Jurkat, Clone E6-1 (cell line): ENCODE measurements around the gene TSPEAR.

Source experiments
- DNase-seq: peaks from one replicate; pipeline ENCODE4 v3.0.0-alpha.2; 2011; ENCODE audit warnings: low read depth, low spot score
- H3K4me3 ChIP-seq: 2 replicates; pipeline ENCODE4 v1.5.1; 2011; ENCODE audit warnings: mild to moderate bottlenecking, low read length, control low read depth, moderate library complexity

Gene TSPEAR

GRCh38 chr21:44519346-44520325 lies 191.7 kb downstream of the TSPEAR start:
- no peak overlapping the region for H3K4me3 ChIP-seq
- DNase-seq: no peak

- DNase-seq: no peak
- no peak overlapping the region for H3K4me3 ChIP-seq
Measured at GRCh38 chr21:44518686-44519085, 192.7 kb downstream of the TSPEAR start.

GRCh38 chr21:44517175-44517899 lies 194.0 kb downstream of the TSPEAR start:
- DNase-seq: peak; percentile 35
- no peak overlapping the region for H3K4me3 ChIP-seq

- no peak for DNase-seq
- no peak overlapping the region for H3K4me3 ChIP-seq
Measured at GRCh38 chr21:44516828-44517174, 194.6 kb downstream of the TSPEAR start.

- no peak for DNase-seq
- H3K4me3 ChIP-seq: no peak overlapping the region
Measured at GRCh38 chr21:44516342-44516741, 195.0 kb downstream of the TSPEAR start.

GRCh38 chr21:44515359-44516165 lies 195.8 kb downstream of the TSPEAR start:
- no peak overlapping the region for H3K4me3 ChIP-seq
- no peak for DNase-seq

GRCh38 chr21:44514746-44515358 lies 196.5 kb downstream of the TSPEAR start:
- H3K4me3 ChIP-seq: no peak overlapping the region
- DNase-seq: no peak

GRCh38 chr21:44514218-44514520 lies 197.2 kb downstream of the TSPEAR start:
- no peak overlapping the region for H3K4me3 ChIP-seq
- DNase-seq: no peak

- no peak overlapping the region for H3K4me3 ChIP-seq
- no peak for DNase-seq
Measured at GRCh38 chr21:44513389-44514217, 197.8 kb downstream of the TSPEAR start.

GRCh38 chr21:44512496-44513388 lies 198.6 kb downstream of the TSPEAR start:
- no peak overlapping the region for H3K4me3 ChIP-seq
- no peak for DNase-seq

- H3K4me3 ChIP-seq: no peak overlapping the region
- no peak for DNase-seq
Measured at GRCh38 chr21:44511938-44512275, 199.5 kb downstream of the TSPEAR start.

- no peak for DNase-seq
- H3K4me3 ChIP-seq: no peak overlapping the region
Measured at GRCh38 chr21:44511219-44511937, 200.0 kb downstream of the TSPEAR start.

GRCh38 chr21:44510508-44511218 lies 200.7 kb downstream of the TSPEAR start:
- DNase-seq: peak; percentile 18
- H3K4me3 ChIP-seq: 0 out of 2 replicates have a peak overlapping the region, but pooled peaks have one; percentile 11

- DNase-seq: no peak
- no peak overlapping the region for H3K4me3 ChIP-seq
Measured at GRCh38 chr21:44510109-44510507, 201.3 kb downstream of the TSPEAR start.

- DNase-seq: peak; percentile 54
- H3K4me3 ChIP-seq: no peak overlapping the region
Measured at GRCh38 chr21:44509539-44509938, 201.8 kb downstream of the TSPEAR start.

GRCh38 chr21:44508711-44509445 lies 202.5 kb downstream of the TSPEAR start:
- no peak overlapping the region for H3K4me3 ChIP-seq
- no peak for DNase-seq
